Heart right ventricle (tissue), 16 donors: ENCODE results near the gene PRDM16. TPM values are rescaled to one million over a fixed set of nuclear protein-coding genes. Genes with fewer than 3 reads are reported as not detected.

ENCODE experiments used
- ATAC-seq, 8 donors: fragments of 200-7000 bp; cut with Tn5 transposase; one replicate each; pipeline ENCODE4 v1.9.1; 2020; ENCODE audit warnings: mild to moderate bottlenecking in 8 of 8, moderate library complexity in 8 of 8, moderate number of reproducible peaks in 1 of 8
- DNase-seq, 2 donors: peaks; one replicate each; pipeline ENCODE4 v3.0.0-alpha.2; 2020
- H3K27ac ChIP-seq, 10 donors: fragments of 200-600 bp; sonication (generic) in 2 of 10; one replicate each; pipeline versions ENCODE4 v1.5.0 to v1.8.0; 2020 to 2022; ENCODE audit warnings: mild to moderate bottlenecking in 3 of 10
- H3K27me3 ChIP-seq, 7 donors: fragments of 200-600 bp; one replicate each; pipeline ENCODE4 v1.8.0; 2021 to 2022; ENCODE audit warnings: mild to moderate bottlenecking in 2 of 7
- H3K36me3 ChIP-seq, 9 donors: fragments of 200-600 bp; sonication (generic) in 1 of 9; one replicate each; pipeline versions ENCODE4 v1.5.0 to v1.8.0; 2020 to 2022; ENCODE audit warnings: mild to moderate bottlenecking in 2 of 9
- H3K4me1 ChIP-seq, 9 donors: fragments of 200-600 bp; sonication (generic) in 1 of 9; one replicate each; pipeline versions ENCODE4 v1.5.0 to v1.8.0; 2020 to 2022; ENCODE audit warnings: mild to moderate bottlenecking in 4 of 9
- H3K4me3 ChIP-seq, 10 donors: fragments of 200-600 bp; sonication (generic) in 2 of 10; one replicate each; pipeline versions ENCODE4 v1.5.0 to v1.8.0; 2020 to 2022; ENCODE audit warnings: mild to moderate bottlenecking in 7 of 10, moderate library complexity in 2 of 10
- H3K9me3 ChIP-seq, 11 donors: fragments of 200-600 bp in 10 of 11; sonication (generic) in 2 of 11; one replicate each; pipeline versions ENCODE4 v1.5.0 to v1.8.0; 2013 to 2022; ENCODE audit warnings: mild to moderate bottlenecking in 2 of 11, control low read depth in 1 of 11, moderate library complexity in 1 of 11
- WGBS, 2 donors: extraction: QIAGEN DNeasy Blood & Tissue Kit; methylation state at CpG; one replicate each; pipeline ENCODE4 v1.1.7; 2013; ENCODE audit warnings: inconsistent platforms in 1 of 2; 5-methylcytosine and 5-hydroxymethylcytosine counted together
- intact Hi-C, 10 donors: fragments of 100-400 bp; cut with DNase I; formaldehyde crosslinking; loops; one replicate each; pipeline versions ENCODE4 v1.11.1 to v1.14.2; 2022
- polyA plus RNA-seq, 2 donors: library from polyadenylated mRNA; stranded (reverse); fragments of 200-250 nt; gene quantifications; one replicate each; pipeline ENCODE4 v1.2.3, GENCODE V29; 2013
- total RNA-seq, 10 donors: library from RNA; stranded (reverse); fragmentation: NEBNext Ultra II Directional in 3 of 10; extraction: Animal tissue kit (Norgen Biotek cat#: 25700) in 3 of 10; gene quantifications; one replicate each; pipeline versions ENCODE4 v1.2.1 to v1.2.4, GENCODE V29; 2021 to 2023
- TF ChIP-seq, protein P1 (sequence below), 9 donors: fragments of 200-600 bp; sonication (generic) in 2 of 9; IDR thresholded peaks; one replicate each; pipeline versions ENCODE4 v1.5.0 to v1.8.0; 2021 to 2022; ENCODE audit warnings: antibody characterized with exemption in 9 of 9, mild to moderate bottlenecking in 5 of 9, moderate library complexity in 1 of 9
- donor health status: Arrhythmogenic right ventricular cardiomyopathy.
- donor health status: ischemic (EF 13 %, LVEDD 7.1; RV severe dilation, severe dysfunction).
- donor health status: healthy with polysubstance abuse.
- donor health status: DM: no; HTN: yes; CAD: no.
- donor health status: DM: no; HTN: no; CAD: no.
- donor health status: ischemic (EF 25% LVEDD 6.9; RV normal size, moderate dysfunction).
- donor health status: ischemic (EF 25% LVEDD 5.7; RV mildly dilated, moderate dysfunction).
- donor health status: healthy.
- donor health status: DM: yes; HTN: yes; CAD: no.
- donor health status: Ischemic cardiomyopathy.
- donor health status: ischemic (EF 35%, LVEDD 5.7; RV mildly dilated, moderate dysfunction).
- donor health status: nonischemic (EF 11% LVEDD 7.7; RV severe dilation, severe dysfunction).
- donor health status: DM: yes; HTN: yes; CAD: no.
- donor health status: PGD.
- donor health status: ischemic (EF 29% LVEDD 5.4; RV normal size, mild dysfunction).
- donor health status: nonischemic (EF 23%, LVEDD 6.1; RV moderate dilation, normal function).

The PRDM16 gene
- total and polyA plus RNA-seq, 12 donors: 4.1 to 25.9 (median 14.8) TPM

DNA sequence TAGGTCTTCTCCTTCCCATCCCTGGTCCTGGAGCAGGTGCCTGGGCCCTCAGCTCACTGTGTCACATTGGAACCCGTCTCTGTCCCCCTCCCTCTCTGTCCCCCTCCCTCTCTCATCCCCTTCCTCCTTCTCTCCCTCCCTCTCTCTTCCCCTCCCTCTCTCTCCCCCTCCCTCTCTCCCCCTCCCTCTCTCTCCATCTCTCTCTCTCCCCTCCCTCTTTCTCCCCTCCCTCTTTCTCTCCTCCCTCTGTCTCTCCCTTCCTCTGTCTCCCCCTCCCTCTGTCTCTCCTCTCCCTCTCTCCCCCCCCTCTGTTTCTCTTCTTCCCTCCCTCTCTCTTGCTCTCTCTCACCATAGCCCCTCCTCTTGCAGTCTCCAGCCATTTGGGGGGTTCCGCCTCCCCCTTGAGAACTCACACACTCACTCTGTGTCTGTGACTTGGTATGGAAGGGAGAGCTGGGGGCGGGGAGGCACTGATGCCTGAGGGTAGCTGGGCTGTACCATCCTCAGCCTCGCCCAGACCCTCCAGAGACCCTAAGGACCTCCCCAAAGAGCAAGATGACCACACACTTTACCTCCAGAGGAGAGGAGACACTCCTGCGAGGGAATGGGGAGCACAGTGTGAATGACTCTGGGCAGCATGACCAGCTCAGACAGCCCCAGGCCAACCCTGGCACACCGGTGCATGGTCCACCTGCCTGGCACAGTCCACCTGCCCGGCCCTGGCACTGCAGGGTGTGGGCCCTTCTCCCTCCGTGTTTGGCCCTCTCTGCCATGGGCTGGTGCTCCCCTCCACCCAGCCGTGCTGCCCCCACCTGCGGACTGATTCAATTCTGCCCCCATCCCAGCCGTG lies 282.7 kb downstream of the PRDM16 start:
- Histone ChIP-seq H3K36me3 (no peaks in the 10 kb centered on the region), H3K4me1 (peaks cover 25 to 96% (median 60%) of the 10 kb centered on the region in 9 donors), H3K9me3 (no peaks in the 10 kb centered on the region), H3K27me3 (peaks cover 0 to 50% (median 15%) of the 10 kb centered on the region in 7 donors), H3K4me3 (no peak overlapping the region), H3K27ac (peak overlapping the region; percentile 84 to 98 (median 94))
- WGBS, 2 donors: 51 to 55% methylated on average over 11 of the region's 11 CpGs
- TF ChIP-seq, protein P1, sequence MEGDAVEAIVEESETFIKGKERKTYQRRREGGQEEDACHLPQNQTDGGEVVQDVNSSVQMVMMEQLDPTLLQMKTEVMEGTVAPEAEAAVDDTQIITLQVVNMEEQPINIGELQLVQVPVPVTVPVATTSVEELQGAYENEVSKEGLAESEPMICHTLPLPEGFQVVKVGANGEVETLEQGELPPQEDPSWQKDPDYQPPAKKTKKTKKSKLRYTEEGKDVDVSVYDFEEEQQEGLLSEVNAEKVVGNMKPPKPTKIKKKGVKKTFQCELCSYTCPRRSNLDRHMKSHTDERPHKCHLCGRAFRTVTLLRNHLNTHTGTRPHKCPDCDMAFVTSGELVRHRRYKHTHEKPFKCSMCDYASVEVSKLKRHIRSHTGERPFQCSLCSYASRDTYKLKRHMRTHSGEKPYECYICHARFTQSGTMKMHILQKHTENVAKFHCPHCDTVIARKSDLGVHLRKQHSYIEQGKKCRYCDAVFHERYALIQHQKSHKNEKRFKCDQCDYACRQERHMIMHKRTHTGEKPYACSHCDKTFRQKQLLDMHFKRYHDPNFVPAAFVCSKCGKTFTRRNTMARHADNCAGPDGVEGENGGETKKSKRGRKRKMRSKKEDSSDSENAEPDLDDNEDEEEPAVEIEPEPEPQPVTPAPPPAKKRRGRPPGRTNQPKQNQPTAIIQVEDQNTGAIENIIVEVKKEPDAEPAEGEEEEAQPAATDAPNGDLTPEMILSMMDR (IDR thresholded peaks at IDR 0.05): no peak
- ATAC-seq (no peak), DNase-seq (no peak)
- intact Hi-C loops: loop anchor here in 4 of 10 donors (2.0 to 5.0 kb wide), 6 partner anchors 37 to 285 kb away; partner anchors contain the start of gene PRDM16 (in 1 of the 4)

DNA sequence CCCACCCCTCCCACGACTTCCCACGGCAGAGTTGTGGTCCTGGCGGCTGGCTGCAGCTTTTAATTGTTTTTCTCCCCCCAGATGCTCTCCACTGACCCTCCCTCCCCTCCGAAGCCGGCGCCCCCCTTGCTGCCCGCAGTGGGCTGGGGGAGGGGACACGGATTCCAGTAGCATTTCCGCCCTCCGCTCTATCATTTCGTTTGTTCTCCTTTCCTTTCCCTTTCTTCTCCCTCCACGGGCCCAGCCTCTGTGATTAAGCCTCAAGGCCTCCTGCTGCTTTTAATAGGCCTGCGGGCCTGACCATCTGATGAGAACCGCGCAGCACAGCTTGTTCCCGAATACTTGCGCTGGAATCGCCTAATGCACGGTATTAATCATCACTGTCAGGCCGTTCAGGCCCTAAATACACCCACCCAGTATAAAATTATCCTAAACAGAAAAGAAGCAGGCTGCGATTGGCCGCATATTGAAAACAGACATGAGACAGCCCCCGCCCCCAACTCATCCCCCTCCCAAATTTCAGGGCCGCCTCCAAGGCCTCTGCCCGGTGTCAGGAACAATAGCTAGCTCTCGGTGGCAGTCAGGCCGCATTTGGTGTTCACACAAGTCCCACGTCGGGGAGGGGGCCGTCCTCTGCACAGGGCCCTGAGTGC lies 283.4 kb downstream of the PRDM16 start:
- H3K36me3 ChIP-seq: no peaks in the 10 kb centered on the region
- peak overlapping the region in 1 of 10 donors; percentile 5 for H3K4me3 ChIP-seq

DNA sequence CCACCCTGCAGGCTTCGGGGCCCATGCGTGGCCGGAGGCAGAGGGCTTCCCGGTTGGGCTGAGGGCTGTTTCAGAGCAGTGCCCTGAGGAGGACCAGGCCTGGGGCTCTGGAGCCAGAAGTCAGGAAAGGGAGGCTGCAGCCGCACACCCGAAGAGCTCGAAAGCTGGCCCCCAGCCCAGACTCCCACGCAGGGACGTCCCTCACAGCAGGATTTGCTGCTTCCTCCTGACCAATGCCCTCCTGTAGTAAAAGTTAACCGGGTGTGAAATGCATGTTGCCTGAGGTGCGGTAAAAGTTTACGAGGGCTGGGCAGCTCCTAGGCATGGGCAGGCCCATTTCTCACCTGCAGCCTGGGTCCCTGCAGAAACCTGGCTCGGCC lies 283.9 kb downstream of the PRDM16 start:
- peak overlapping the region in 1 of 10 donors; percentile 5 for H3K4me3 ChIP-seq
- WGBS, 2 donors: 12% methylated on average over 13 of the region's 13 CpGs
- H3K27me3 ChIP-seq: peaks cover 0 to 51% (median 14%) of the 10 kb centered on the region in 7 donors
- DNase-seq (peak; percentile 75 to 76), ATAC-seq (peak in 7 of 8 donors; percentile 0 to 18 (median 10))
- H3K4me1 ChIP-seq: peaks cover 25 to 93% (median 54%) of the 10 kb centered on the region in 9 donors
- H3K27ac ChIP-seq: peak overlapping the region; percentile 69 to 98 (median 88)
- TF ChIP-seq, protein P1 (IDR thresholded peaks at IDR 0.05): no peak
- intact Hi-C loops: loop anchor here in 3 of 10 donors (5.0 kb wide), 4 partner anchors 39 to 286 kb away; partner anchors contain the start of gene PRDM16 (in 1 of the 3)
- H3K36me3 ChIP-seq: no peaks in the 10 kb centered on the region
- H3K9me3 ChIP-seq: no peaks in the 10 kb centered on the region

More for the DNA sequence above, 283.4 kb downstream of the PRDM16 start:
- intact Hi-C loops: loop anchor here in 3 of 10 donors (5.0 kb wide), 4 partner anchors 40 to 285 kb away; partner anchors contain the start of gene PRDM16 (in 1 of the 3)
- Histone ChIP-seq H3K9me3 (no peaks in the 10 kb centered on the region), H3K4me1 (peaks cover 25 to 96% (median 59%) of the 10 kb centered on the region in 9 donors), H3K27me3 (peaks cover 0 to 56% (median 14%) of the 10 kb centered on the region in 7 donors), H3K27ac (peak overlapping the region; percentile 69 to 98 (median 88))
- DNase-seq (no peak), ATAC-seq (peak in 4 of 8 donors; percentile 6 to 40 (median 18))
- WGBS, 2 donors: 17 to 19% methylated on average over 30 of the region's 30 CpGs
- TF ChIP-seq, protein P1 (IDR thresholded peaks at IDR 0.05): no peak

DNA sequence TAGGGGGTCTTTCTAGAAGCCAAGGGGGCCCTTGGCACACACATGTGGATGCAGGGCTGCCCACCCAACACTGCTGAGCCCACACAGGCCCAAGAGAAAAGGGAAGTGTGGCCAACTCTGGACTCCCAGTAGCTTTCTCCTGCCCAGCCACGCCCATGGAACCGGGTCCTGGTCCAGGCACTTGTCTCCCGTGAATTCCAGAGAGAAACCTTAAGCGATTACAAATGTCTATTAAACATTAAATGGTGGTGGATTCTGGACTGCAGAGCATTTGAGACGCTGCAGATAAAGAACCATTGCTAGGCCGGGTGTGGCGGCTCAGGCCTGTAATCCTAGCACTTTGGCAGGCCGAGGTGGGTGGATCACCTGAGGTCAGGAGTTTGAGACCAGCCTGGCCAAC lies 284.9 kb downstream of the PRDM16 start:
- no peaks in the 10 kb centered on the region for H3K9me3 ChIP-seq
- TF ChIP-seq, protein P1 (IDR thresholded peaks at IDR 0.05): no peak
- WGBS, 2 donors: 86 to 88% methylated on average over 8 of the region's 8 CpGs
- H3K4me1 ChIP-seq: peaks cover 22 to 84% (median 50%) of the 10 kb centered on the region in 9 donors
- peak overlapping the region in 7 of 10 donors; percentile 81 to 98 (median 93) for H3K27ac ChIP-seq
- H3K36me3 ChIP-seq: no peaks in the 10 kb centered on the region
- no peak for DNase-seq
- H3K27me3 ChIP-seq: peaks cover 0 to 49% (median 14%) of the 10 kb centered on the region in 7 donors
- intact Hi-C loops: loop anchor here in 3 of 10 donors (5.0 kb wide), 4 partner anchors 38 to 287 kb away; partner anchors contain the start of gene PRDM16 (in 1 of the 3)
- no peak overlapping the region for H3K4me3 ChIP-seq
- ATAC-seq: no peak
